Dermis blood vessel endothelial cell (primary cell): ENCODE measurements around the gene GNA12. TPM values are rescaled to one million over a fixed set of nuclear protein-coding genes. Genes with fewer than 3 reads are reported as not detected.
"Not testable (repeated sequence)": the region's sequence is repeated elsewhere in the genome, so short reads cannot be mapped to it uniquely, and the experiment has no call there.

Experiments used
- DNase-seq: peaks from one replicate; pipeline ENCODE4 v3.0.0; 2010
- total RNA-seq: library from RNA; depleted of rRNA; stranded (reverse); fragments of >200 nt; gene quantifications from 2 replicates; pipeline ENCODE4 v1.2.3, GENCODE V29; 2014

The GNA12 gene
- total RNA-seq, 1 donor from 2014 or later: 17.4 TPM

- DNase-seq: no peak
Observed at GRCh38 chr7:2725178-2726105, 118.7 kb downstream of the GNA12 start.

- DNase-seq: no peak
Observed at GRCh38 chr7:2724453-2725177, 119.5 kb downstream of the GNA12 start.

DNA sequence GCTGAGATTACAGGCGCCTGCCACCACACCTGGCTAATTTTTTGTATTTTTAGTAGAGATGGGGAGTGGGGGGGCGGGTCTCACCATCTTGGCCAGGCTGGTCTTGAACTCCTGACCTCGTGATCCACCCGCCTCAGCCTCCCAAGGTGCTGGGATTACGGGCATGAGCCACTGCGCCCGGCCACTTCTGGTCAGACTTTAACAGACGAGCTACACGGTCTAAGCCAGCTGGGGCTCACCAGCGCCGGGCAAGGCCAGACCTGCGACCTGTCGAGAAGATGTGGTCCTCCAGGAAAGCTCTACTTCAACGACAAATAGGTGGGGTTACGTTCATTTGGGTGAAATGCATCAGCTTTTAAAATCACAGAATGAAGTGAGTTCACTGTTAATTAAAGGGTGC, 120.1 kb downstream of the GNA12 start:
- not testable (repeated sequence) for DNase-seq

- no peak for DNase-seq
Observed at GRCh38 chr7:2723138-2723850, 120.8 kb downstream of the GNA12 start.

- DNase-seq: no peak
Observed at GRCh38 chr7:2722591-2722990, 121.5 kb downstream of the GNA12 start.

DNA sequence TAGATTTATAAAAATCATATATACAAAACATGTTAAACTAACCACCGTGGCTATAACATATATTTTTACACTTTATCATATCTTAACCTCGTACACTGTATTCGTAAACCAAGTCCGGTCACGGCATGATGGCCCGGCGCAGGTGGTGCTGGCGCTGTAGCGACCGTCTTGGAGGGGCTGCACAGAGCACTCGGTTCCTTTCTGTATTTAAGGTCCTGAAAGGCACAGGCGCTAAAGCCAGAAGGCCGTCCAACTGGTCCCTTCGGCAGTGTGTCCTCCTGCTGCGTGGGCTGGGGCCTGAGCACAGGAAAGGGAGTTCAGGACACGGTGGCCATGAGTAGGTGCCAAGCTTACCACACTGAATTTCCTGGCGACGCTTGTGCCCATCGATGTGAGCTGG, 122.3 kb downstream of the GNA12 start:
- no peak for DNase-seq

- no peak for DNase-seq
Observed at GRCh38 chr7:2720024-2720423, 124.1 kb downstream of the GNA12 start.

GRCh38 chr7:2719007-2719406, 125.1 kb downstream of the GNA12 start:
- peak; percentile 46 for DNase-seq

DNA sequence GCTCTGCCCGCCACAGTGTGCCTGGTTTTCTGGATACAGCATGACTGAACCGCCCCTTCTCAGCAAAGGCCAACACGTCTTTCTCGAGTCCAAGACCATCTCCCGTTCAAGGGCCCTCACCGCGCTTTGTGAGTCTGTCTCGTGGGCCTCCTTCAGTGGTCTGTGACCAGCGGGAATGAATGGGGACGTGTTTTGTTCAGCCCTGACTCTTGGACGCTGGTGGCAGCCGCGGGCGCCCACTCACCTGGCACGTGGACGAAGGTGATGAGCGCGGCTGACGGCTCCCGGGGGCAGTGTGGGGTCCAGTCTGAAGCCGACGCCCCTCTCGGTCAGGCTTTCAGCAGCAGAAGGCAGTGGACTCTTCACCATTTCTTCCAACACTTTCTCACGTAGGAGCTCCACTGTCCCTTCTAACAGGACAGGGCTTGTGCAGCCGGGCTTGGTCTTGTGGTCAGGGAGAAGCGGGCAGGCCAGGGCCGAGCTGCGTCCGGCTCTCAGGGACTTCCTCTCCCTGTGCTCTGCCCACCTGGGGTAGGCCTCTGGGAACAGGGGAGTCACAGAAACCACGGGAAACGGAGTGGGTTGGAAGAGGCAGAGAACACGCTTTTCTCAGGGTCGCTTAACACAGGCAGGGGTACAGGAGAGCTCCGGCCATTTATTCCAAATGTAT, 125.7 kb downstream of the GNA12 start:
- no peak for DNase-seq

DNA sequence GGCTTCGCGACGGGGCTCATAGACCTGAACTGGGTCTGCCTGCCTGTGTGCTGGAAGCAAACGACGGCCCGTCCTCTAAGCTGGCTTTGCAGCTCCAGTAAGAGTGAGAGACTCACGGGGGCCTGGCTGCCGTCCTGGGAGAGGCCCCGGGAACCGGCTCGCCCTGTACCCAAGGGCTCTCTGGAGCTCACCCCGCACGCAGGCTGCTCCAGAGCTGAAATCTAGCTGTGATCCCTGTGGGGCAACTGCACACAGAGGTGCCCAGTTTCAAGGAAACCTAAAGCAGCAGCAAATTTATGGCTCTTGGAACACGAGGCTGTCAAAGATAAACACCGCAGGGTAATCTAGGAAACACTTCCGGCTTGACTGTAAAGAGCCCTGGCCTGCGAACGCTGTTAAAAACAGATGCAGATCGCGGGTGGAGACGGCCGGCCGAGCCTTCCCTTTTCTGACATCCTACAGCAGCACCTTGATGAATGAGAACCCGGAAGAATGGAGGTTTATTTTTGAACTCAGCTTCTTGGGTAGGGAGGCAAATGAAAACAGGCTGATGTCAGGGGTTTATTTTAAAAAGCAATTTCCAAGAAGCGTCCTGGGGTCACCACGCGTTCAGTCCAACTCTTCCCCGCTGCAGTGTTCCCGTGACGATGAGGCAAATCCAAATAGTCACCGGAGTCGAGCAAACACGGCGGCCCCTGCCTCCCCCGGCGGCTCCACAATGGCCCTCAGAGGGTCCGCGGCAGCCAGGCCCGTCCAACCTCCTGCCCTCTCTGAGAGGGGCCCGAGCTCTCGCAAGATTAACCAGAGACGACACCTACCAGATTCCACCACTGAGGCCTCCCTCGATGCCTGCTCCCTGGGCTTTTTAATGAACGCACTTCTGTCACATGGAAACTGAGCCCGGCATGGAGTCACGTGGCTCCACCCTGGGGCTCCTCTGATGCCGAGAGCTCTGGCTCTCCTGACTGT, 126.5 kb downstream of the GNA12 start:
- peak; percentile 47 for DNase-seq

DNA sequence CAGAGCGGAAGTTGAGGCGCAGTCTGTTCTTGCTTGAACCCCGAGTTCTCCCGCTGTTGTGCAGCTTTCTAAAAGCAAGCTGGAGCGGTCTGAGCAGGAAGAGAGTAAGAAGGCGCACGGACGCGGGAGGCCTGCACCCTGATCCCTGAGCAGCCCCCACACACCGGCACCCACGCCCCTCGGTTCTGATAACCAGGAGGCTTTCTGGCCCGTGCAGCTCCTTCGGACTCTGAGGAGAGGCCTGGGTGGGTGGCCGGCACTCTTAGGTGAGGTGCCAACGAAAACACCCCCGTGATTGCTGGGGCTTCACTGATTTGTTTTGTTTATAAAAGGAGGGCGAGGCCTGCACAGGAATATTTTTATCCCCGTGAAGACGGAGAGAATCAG, 127.2 kb downstream of the GNA12 start:
- DNase-seq: no peak

- no peak for DNase-seq
Observed at GRCh38 chr7:2716488-2716887, 127.6 kb downstream of the GNA12 start.

- no peak for DNase-seq
Observed at GRCh38 chr7:2715341-2716231, 128.5 kb downstream of the GNA12 start.

- DNase-seq: no peak
Observed at GRCh38 chr7:2714636-2715035, 129.5 kb downstream of the GNA12 start.

DNA sequence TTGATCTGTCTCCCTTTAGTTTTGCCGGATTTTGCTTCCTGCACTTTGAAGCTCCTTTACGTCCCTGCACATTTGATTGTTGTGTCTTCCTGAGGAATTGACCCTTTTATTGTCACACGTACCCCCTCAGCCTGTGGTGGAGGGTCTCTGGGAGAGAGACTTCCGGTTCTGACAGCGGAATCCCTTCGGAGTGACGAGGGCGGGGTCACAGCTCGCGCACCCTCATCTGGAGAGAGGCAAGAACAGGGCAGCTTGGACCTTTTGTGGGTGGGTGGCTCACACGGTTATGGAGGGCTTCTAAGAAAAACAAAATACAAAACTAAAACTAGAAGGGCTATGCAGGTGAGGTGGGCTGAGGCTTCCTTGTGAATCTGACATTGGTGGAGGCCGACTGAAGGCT, 130.1 kb downstream of the GNA12 start:
- peak; percentile 16 for DNase-seq

GRCh38 chr7:2713370-2713769, 130.7 kb downstream of the GNA12 start:
- DNase-seq: peak; percentile 57

GRCh38 chr7:2711895-2712675, 132.0 kb downstream of the GNA12 start:
- DNase-seq: no peak

GRCh38 chr7:2710901-2711551, 133.1 kb downstream of the GNA12 start:
- no peak for DNase-seq

GRCh38 chr7:2710286-2710655, 133.8 kb downstream of the GNA12 start:
- DNase-seq: no peak
